ENCODE data around the gene PCLAF. TPM values are rescaled to one million over a fixed set of nuclear protein-coding genes. Genes with fewer than 3 reads are reported as not detected.
A peak's percentile ranks its signal among the peaks of the same experiment; 100 is the strongest.

Gene PCLAF
- polyA plus RNA-seq (2011; rRNA removed) (452 and 457 TPM in 2 replicates), polyA plus RNA-seq (2017; fragmentation: RNase III; extraction: RNeasy Plus Mini Kit Qiagen cat#74134 plus additional on column Dnase treatment) (204 to 221 TPM (median 218 TPM) in 3 replicates), polyA minus RNA-seq (2011; rRNA and poly(A)+ RNA removed) (24.9 and 70.3 TPM in 2 replicates)
- 181 and 206 TPM in 2 replicates for polyA plus RNA-seq (2012; cell fraction: cytosol; rRNA removed)
- 37.2 and 65.0 TPM in 2 replicates for polyA plus RNA-seq (2012; cell fraction: nucleus; rRNA removed)

DNA sequence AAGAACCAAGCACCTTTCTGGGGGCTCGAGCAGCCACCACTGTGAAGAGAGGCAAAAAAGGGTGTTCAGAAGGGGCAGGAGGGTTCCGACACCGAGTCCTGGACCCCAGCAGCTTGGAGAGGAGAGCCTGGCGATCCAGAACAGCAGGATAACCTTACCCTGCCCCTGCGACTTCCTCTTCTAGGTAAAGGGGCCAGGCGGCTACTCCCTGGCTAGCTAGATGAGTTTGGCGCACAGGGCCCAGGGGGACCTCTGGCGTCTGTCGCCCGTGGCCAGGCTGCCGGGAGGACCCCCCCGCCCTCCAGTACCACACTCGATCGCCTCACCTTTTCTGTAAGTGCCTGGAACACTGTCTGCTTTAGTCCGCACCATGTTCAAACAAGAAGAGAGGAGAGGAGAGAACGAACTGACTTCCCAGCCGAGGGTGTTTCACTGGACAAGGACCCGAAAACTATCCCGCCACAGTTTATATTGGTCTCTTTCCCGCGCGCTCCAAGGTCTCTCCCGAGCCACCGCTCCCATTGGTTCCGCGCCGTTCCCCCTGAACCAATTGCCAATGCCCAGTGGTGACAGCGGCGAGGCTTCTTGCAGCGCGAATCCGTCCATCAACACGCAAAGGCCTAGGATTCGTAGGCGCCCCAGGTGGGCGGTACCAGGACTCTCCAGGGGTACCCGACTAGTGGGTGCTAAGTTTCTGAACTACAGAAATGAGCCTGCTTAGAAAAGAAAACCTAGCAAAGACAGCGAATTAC is at the start of gene PCLAF:
TSS of gene PCLAF (minus strand) at position 442 of the 752 bp plus-strand sequence. CDS start at position 372, 70 bp downstream.
- Histone ChIP-seq H3K27ac (peak within 1 kb of the TSS; percentile 52 to 81), H3K4me3 (peak within 1 kb of the TSS; percentile 57), H3K9me3 (no peaks in the 10 kb centered on the region), H3K4me2 (peak within 1 kb of the TSS; percentile 76), H3K4me1 (peaks cover 25% of the 10 kb centered on the region; the same call in 2 of the 3 replicates)
- FAIRE-seq (peak; percentile 93), DNase-seq (ENCODE audit: low read depth in 1 of 2, low spot score in 1 of 2) (peak; percentile 97 to 100), ATAC-seq (peak; percentile 99)
- CTCF ChIA-PET, result interaction anchor here (0.6 to 0.7 kb wide), 2 partner anchors 15 to 102 kb away, joined by 3 read pairs; no protein-coding TSS in a partner anchor
- POLR2A ChIA-PET, result no interaction called here
- TF ChIP-seq RAD21 (conservative IDR thresholded peaks at IDR 0.05 in 1 of 2, IDR thresholded peaks at IDR 0.05 in 1 of 2), result peak in 1 of 2 experiments; percentile 20; a peak in 1 of 5 replicates
- TF ChIP-seq, protein P1, sequence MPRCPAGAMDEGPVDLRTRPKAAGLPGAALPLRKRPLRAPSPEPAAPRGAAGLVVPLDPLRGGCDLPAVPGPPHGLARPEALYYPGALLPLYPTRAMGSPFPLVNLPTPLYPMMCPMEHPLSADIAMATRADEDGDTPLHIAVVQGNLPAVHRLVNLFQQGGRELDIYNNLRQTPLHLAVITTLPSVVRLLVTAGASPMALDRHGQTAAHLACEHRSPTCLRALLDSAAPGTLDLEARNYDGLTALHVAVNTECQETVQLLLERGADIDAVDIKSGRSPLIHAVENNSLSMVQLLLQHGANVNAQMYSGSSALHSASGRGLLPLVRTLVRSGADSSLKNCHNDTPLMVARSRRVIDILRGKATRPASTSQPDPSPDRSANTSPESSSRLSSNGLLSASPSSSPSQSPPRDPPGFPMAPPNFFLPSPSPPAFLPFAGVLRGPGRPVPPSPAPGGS (IDR thresholded peaks at IDR 0.05), result no peak
- TF ChIP-seq E2F6 (IDR thresholded peaks at IDR 0.05; ENCODE audit: borderline replicate concordance, low read depth), result peak; percentile 97
- TF ChIP-seq PBX3 (IDR thresholded peaks at IDR 0.05), result peak; percentile 95
- TF ChIP-seq HOXB13 (CRISPR knock-in tag; IDR thresholded peaks at IDR 0.05; ENCODE audit: low read depth), result no peak
- TF ChIP-seq KDM5A (IDR thresholded peaks at IDR 0.05), result peak; percentile 78
- TF ChIP-seq, protein P2, sequence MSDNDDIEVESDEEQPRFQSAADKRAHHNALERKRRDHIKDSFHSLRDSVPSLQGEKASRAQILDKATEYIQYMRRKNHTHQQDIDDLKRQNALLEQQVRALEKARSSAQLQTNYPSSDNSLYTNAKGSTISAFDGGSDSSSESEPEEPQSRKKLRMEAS (IDR thresholded peaks at IDR 0.05), result peak; percentile 82
- TF ChIP-seq JUN (IDR thresholded peaks at IDR 0.05), result peak in 1 of 2 experiments; percentile 65; a peak in 3 of 5 replicates
- no peak for TF ChIP-seq GATA3 (IDR thresholded peaks at IDR 0.05; ENCODE audit: borderline replicate concordance)
- TF ChIP-seq POLR2A (IDR thresholded peaks at IDR 0.05; ENCODE audit: low read length), result peak; percentile 57
- 1% methylated on average over 37 of the region's 38 CpGs for WGBS (ENCODE audit: missing lambda C conversion rate)

GRCh38 chr15:64430000-64430735 is 48.9 kb upstream of the PCLAF start:
- FAIRE-seq (no peak), ATAC-seq (no peak), DNase-seq (ENCODE audit: low read depth in 1 of 2, low spot score in 1 of 2) (no peak)
- Histone ChIP-seq H3K4me2 (no peak overlapping the region), H3K4me3 (no peak overlapping the region), H3K27ac (no peak overlapping the region), H3K4me1 (0 out of 3 replicates have a peak, but pooled peaks cover 6% of the 10 kb centered on the region), H3K9me3 (no peaks in the 10 kb centered on the region)
- CTCF ChIA-PET, result interaction anchor here (0.6 to 2.7 kb wide), 4 partner anchors 9 to 298 kb away, joined by 3 to 17 read pairs (median 5); no protein-coding TSS in a partner anchor
- 64% methylated on average over 3 of the region's 3 CpGs for WGBS (ENCODE audit: missing lambda C conversion rate)
- TF ChIP-seq RARB (CRISPR knock-in tag; IDR thresholded peaks at IDR 0.05) (no peak), POLR2A (IDR thresholded peaks at IDR 0.05; ENCODE audit: low read length) (no peak), ESRRA (IDR thresholded peaks at IDR 0.05; ENCODE audit: borderline replicate concordance, low read length) (no peak), FOSB (CRISPR knock-in tag; IDR thresholded peaks at IDR 0.05) (no peak), EP300 (IDR thresholded peaks at IDR 0.05) (no peak), POLR2AphosphoS2 (conservative IDR thresholded peaks at IDR 0.05; ENCODE audit: low read length) (no peak), ZC3H11A (IDR thresholded peaks at IDR 0.05) (no peak), SMC3 (IDR thresholded peaks at IDR 0.05) (no peak), JUN (IDR thresholded peaks at IDR 0.05) (no peak)
- POLR2A ChIA-PET, result no interaction called here

GRCh38 chr15:64429448-64429847 is 48.2 kb upstream of the PCLAF start:
- ATAC-seq (no peak), DNase-seq (ENCODE audit: low read depth in 1 of 2, low spot score in 1 of 2) (no peak), FAIRE-seq (no peak)
- Histone ChIP-seq H3K4me3 (no peak overlapping the region), H3K4me2 (no peak overlapping the region), H3K4me1 (peaks cover 6% of the 10 kb centered on the region; the same call in 1 of the 3 replicates), H3K9me3 (no peaks in the 10 kb centered on the region), H3K27ac (no peak overlapping the region)
- no peak for TF ChIP-seq HES2 (IDR thresholded peaks at IDR 0.05)
- TF ChIP-seq HOXB5 (CRISPR knock-in tag; IDR thresholded peaks at IDR 0.05), result no peak
- TF ChIP-seq NPAS2 (CRISPR knock-in tag; IDR thresholded peaks at IDR 0.05; ENCODE audit: borderline replicate concordance), result no peak
- no peak for TF ChIP-seq FOSB (CRISPR knock-in tag; IDR thresholded peaks at IDR 0.05)
- TF ChIP-seq BHLHE40 (IDR thresholded peaks at IDR 0.05; ENCODE audit: low read depth, low read length), result no peak
- TF ChIP-seq NR3C1 (IDR thresholded peaks at IDR 0.05), result no peak
- TF ChIP-seq JUNB (IDR thresholded peaks at IDR 0.05), result no peak
- TF ChIP-seq E2F6 (IDR thresholded peaks at IDR 0.05; ENCODE audit: borderline replicate concordance, low read depth), result no peak
- TF ChIP-seq, protein P1 (IDR thresholded peaks at IDR 0.05), result no peak
- CTCF ChIA-PET, result interaction anchor here (2.8 to 6.1 kb wide), 2 partner anchors 29 to 252 kb away, joined by 16 to 90 read pairs; partner anchors contain the start of gene ZNF609
- POLR2A ChIA-PET, result no interaction called here

All from A549 (cell line).